Measurements from ENCODE around the gene DGKA.
A peak's percentile ranks its signal among the peaks of the same experiment; 100 is the strongest.

The DGKA gene

DNA sequence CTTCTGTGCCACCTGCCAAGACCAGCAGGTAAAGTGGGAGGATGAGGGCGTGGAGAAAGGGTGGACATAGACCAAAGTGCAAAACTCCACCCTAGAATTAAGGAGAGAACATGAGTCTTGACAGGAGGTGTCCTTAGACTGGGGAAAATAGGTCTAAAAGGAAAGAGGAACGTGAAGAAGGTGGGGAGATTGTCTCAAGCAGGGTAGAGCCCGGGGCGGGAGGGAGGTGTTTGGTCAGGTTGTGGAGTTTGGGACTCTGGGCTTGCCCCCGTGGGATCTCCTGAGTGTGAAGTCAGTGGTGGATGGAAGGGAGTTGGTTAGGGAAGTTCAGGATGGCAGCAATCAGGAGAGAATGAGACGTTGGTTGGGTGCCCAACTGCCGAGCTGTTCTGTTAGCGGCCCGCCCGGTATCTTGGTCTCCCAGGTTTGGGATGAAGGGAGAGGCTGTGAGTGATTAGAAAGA, 386 bp downstream of the DGKA start:
- DNase-seq (ENCODE audit: low read depth in 2 of 2, low spot score in 1 of 2) = no peak

DNA sequence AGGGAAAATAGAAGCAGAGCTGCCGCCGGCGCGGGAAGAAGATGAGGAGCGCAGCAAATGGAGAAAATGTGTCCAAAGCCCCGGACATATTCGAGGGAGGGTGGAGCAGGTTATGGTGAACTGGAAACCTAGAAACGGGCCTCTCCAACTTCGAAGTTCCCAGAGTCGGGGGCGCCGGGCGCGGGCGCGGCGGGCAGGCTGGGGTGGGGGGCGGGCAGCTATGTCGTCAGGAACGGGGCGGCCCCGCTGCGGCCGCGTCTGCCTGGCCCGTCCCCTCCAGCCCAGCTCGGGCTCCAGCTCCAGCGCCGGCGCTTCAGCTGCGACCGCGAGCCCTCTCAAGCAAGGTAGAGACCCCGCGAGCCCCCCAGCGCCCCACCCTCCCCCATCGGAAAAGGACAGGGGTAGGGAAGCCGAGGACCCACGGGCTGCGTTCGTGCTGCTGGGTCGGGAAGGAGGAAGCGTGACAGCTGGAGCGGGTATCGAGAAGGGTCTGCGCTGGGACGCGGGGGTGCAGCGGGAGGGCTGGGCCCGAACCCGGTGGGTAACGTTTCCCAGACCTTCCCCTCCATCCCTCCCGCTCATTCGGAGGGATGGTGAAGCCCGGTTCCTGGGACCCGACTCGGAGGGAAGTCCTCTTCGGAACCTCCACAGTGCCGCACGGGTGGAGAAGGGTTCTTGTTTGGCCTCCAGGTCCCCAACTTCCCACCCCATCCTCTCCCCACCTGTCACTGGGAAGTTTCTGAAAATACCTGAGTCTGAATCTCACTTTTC, 1.0 kb downstream of the DGKA start:
- no peak for DNase-seq (ENCODE audit: low read depth in 2 of 2, low spot score in 1 of 2)

DNA sequence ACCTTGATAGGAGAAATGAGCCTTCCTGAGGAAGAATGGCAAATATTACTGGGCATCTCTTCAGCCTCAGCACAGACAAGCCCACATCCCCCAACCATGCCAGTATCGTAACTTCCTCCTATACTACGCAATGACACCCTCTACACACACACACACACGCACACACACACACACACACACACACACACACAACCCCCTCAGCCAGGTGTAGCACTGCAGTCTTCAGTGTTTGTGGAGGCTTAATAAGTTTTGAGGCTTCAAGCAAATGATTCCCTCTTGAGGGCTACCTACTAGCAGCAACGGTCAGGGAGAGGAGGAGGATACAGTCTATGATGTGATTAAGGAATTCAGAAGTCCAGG, 1.6 kb downstream of the DGKA start:
- no peak for DNase-seq (ENCODE audit: low read depth in 2 of 2, low spot score in 1 of 2)

DNA sequence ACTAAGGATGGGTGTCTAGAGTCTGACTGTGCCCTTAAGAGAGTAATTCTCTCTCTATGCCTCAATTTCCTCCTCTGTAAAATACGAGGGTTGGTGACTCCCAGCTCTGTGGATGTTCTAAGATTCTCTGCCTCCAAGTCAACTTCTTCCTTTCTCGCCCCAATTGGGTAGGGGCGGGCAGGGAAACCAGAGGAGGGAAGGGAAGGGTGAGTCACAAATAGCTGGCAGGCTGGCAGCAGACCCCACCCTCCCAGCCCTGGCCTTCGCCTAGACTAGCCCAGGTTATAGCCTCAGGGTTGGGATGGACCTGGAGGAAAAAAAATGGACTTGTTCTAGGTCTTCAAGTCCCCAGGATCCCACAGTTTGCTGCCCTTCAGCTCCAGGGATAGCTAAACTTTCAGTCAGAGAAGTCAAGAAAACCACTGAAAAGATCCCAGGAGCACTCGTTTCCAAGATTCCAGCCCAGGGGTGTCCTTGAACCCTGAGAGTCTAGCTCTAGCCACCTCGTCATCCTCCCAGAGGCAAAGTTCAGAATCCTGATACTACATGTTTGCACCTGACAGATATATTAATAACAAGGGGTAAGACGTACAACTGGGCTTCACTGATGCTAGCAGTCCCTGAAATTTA, 2.3 kb downstream of the DGKA start:
- no peak for DNase-seq (ENCODE audit: low read depth in 2 of 2, low spot score in 1 of 2)

DNA sequence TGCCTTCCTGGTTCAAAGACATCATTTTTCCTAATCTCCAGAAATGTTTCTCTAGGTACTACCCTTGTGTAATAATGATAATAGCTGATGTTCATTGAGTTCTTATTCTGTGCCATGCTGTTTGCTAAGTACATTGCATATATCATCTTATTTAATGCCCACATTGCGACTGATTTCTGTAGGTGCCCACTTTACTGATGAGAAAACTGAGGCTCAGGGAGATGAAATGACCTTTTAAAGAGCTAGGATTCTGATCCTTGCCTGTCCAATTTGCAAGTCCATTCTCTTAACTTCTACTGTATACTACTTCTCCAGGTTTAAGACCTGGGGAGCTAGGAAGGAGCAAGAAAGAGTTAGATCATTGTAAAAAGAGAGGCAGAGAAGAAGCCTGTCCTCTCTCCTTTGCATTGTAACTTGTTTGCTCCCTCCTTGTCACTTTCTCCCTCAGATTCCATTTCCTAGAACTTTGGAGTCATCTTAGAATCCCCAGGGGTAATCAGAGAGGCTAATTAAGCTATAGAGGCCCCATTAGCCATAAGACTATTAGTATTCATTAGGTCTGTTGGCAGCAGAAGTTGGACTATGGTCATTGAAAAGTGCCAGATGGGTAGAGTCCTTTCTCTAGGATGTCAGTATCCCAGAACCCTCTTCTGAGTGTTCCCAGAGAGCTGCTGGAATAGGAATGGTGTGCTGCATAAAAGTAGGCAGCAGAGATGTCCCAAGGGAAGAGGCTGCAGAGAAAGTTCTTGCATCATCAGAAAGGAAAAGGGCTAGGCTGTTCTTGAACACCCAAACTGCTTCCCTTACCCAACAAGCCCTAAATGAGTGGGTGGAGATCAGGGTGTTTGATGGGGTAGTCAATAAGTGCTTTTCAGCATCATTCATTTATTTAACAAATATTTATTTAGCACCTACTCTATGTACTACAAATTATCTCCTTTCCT, 3.1 kb downstream of the DGKA start:
- DNase-seq (ENCODE audit: low read depth in 2 of 2, low spot score in 1 of 2) = no peak

DNA sequence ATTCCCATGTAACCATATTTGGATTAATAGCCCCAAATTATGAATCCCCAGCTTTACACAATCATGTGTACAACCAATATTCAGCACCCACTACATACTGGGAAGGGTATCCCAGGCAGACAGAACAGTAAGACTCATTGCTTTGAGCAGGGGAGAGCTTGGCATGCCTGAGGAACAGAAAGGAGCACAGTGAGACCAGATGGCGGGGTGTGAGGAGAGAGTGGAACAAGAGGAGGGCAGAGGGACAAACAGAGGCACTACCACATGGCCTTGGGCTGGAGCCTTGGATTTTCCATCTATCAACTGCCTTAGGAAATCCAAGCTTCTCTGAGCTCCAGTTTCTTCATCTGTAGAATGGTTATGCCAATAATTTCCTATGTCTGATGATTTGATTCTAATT, 3.8 kb downstream of the DGKA start:
- no peak for DNase-seq (ENCODE audit: low read depth in 2 of 2, low spot score in 1 of 2)

DNA sequence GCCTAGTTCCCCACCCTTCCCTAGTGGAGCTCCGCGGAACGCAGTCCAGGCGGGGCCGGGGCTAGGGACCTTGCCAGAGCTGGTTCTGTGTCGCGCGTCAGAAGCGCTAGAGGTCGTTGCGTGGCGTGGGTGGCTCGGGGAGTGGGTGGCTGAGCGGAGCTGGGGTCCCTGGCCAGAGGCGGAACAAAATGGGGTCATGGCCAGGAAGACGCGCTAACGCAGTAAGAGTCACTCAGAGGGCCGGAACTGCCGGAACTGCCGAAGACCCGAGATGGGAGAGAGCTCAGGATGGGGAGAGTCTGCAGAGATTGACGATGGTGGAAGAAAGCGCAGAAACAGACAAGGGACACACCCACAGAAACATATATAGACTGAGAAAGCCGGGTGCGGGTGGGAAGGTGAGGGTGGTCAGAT, 4.8 kb downstream of the DGKA start:
- DNase-seq (ENCODE audit: low read depth in 2 of 2, low spot score in 1 of 2) = no peak

DNA sequence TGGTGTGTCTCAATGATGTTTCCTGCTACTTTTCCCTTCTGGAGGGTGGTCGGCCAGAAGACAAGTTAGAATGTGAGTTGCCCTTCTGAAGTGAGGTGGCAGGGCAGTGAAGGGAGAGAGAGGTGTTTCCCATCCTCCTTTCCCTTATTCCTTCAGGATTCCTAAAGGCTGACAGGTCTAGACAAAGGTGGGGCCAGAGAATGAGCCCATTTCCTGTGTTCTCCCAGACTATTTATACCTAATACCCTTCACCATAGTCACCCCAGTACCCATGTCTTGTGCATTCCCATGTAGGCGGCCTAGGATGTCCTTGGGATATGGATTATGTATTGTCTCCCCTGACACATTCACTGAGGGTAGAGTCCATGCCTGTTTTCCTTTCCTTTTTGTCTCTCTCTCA, 7.0 kb downstream of the DGKA start:
- no peak for DNase-seq (ENCODE audit: low read depth in 2 of 2, low spot score in 1 of 2)

DNA sequence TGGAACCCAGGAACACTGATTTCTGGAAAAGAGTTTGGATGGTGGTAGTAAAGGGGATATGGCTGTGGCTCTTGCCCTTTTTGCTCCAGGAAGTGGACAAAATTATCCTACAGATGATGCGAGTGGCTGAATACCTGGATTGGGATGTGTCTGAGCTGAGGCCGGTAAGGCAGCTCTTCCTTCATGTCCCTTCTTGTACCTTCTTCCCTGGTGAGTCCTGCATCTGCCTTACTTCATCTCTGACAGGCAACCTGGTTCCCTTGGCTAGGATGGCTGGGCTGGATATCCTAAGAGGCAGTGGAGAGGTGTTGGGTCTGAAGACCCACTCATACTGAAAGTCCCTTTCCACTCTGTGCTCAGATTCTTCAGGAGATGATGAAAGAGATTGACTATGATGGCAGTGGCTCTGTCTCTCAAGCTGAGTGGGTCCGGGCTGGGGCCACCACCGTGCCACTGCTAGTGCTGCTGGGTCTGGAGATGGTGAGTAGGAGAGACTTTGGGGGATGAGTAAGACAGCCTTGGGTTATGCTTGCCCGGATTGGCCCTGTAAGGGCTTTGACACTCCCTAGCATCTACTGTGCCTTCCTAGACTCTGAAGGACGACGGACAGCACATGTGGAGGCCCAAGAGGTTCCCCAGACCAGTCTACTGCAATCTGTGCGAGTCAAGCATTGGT, 8.0 kb downstream of the DGKA start:
- DNase-seq (ENCODE audit: low read depth in 2 of 2, low spot score in 1 of 2) = no peak

DNA sequence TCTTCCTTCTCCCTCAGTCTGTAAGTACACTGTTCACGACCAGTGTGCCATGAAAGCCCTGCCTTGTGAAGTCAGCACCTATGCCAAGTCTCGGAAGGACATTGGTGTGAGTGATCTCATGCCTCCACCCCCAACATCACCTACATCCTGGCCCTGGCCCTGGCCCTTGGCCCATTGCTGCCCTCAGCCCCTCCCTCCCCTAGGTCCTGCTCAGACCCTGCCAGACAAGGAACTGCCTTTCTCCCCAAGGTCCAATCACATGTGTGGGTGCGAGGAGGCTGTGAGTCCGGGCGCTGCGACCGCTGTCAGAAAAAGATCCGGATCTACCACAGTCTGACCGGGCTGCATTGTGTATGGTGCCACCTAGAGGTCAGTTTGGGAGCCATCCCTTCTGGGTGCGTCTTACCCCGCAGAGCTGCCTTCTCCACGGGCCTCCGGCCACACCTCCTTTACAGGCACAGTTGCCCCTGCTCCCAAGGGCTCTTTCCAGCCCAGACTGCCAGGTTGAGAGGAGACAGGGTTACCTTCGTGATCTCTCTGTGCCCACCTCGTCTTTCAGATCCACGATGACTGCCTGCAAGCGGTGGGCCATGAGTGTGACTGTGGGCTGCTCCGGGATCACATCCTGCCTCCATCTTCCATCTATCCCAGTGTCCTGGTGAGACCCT, 9.2 kb downstream of the DGKA start:
- DNase-seq (ENCODE audit: low read depth in 2 of 2, low spot score in 1 of 2) = peak; percentile 65 to 71

DNA sequence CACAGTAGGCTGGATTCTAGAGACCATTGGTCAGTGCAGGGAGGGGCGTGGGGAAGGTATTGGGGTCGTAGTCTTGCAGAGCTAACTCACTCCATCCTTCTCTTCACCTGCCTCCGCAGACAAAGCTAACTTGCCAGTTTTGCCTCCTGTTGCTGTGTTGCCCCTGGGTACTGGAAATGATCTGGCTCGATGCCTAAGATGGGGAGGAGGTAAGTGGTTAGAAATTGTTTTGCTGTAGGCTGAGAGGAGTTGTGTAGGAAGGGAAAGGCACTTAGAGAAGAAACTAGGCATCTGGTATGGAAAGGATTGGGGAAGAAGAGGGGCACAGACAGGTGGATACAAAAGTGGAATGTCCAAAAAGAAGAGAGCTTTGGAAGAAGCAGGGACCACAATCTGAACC, 11.1 kb downstream of the DGKA start:
- DNase-seq (ENCODE audit: low read depth in 2 of 2, low spot score in 1 of 2) = no peak

DNA sequence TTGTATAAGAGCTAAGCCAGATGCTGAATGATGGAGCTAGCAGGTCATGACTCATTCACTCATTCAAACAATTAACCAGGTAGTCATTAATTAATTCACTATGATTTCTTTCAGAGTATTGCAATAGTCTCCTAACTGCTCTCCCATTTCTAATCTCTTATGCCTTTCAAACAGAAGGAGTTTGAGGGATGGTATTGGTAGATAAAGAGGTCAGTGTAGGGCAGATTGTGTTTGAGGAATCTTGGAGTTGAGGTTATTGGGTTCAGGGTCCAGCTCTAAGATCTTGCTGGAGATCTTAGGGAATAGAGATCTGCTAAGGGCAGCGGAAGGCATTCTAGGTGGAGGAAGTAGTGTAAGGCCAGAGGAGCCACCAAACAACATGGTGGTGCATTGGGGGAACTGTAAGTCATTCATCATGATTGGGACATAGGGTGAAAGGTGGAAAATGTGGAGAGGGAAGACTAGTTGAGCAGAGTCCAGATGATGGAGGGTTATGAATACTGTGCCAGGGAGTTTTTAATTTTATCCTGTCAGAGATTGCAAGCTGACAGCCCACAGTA, 11.7 kb downstream of the DGKA start:
- no peak for DNase-seq (ENCODE audit: low read depth in 2 of 2, low spot score in 1 of 2)

DNA sequence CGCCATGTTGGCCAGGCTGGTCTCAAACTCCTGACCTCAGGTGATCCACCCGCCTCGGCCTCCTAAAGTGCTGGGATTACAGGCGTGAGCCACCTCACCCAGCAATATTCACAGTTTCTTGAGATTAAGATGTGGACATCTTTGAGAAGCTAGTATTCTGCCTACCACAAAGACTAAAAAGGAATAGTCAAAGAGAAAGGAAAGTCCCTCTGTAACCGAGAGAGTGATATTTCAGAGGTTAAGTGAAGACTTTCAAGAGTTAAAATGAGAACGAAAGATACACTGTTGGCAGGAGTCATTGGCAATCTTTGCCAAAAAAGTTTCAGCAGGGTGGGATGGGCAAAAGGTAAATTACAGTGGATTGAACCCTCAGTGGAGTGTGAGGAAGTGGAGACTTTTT, 15.6 kb downstream of the DGKA start:
- DNase-seq (ENCODE audit: low read depth in 2 of 2, low spot score in 1 of 2) = no peak

DNA sequence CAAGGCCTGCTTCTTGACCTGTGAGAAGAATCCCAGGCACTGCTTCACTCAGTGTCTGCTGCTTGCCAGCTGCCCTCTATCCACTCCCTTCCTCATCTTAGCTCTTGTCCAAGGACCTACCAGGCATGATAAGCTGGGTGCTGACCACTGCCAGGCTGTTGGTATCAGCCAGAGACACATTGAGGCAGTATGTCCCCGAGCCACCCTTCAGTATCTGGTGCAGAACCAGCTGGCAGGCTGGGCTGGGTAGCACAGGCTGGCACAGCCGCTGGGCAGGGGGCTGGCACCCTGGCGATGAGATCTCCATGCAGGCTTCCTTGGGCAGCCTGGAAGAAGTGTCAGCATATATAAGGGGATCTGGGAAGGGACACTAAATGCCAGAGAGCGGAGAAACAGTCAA, 24.4 kb downstream of the DGKA start:
- no peak for DNase-seq (ENCODE audit: low read depth in 2 of 2, low spot score in 1 of 2)

DNA sequence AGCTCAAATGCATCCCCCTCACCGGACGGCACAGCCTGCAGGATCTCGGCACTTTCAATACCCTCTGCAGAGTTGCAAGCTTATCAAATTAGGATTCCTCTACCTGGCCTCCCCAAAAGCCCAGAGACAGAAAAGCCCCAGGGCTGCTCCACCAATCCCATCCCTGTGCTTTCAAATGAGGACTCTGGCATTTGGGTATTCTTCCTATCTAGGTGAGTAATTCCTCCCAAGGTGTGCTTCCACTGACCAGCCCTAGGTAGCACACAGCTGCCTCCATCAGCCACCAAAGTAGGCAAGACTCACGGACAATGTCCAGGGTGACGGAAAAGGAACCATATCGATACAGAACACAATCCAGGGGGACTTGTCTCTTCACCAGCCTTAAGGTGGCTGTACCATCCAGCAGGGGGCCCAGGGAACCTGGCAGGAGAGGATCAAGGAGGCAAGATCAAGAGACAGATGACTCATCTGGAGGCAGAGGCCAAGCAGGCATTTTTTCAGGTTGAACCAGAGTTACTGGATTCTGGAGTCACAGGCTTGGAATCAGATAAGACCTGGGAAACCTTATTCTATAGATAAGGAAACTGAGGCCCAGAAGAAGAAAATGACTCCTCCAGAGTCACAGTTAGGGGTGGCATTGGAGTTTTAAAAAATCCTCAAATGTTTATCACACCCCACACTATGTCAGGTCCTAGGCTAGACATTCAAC, 25.0 kb downstream of the DGKA start:
- no peak for DNase-seq (ENCODE audit: low read depth in 2 of 2, low spot score in 1 of 2)

DNA sequence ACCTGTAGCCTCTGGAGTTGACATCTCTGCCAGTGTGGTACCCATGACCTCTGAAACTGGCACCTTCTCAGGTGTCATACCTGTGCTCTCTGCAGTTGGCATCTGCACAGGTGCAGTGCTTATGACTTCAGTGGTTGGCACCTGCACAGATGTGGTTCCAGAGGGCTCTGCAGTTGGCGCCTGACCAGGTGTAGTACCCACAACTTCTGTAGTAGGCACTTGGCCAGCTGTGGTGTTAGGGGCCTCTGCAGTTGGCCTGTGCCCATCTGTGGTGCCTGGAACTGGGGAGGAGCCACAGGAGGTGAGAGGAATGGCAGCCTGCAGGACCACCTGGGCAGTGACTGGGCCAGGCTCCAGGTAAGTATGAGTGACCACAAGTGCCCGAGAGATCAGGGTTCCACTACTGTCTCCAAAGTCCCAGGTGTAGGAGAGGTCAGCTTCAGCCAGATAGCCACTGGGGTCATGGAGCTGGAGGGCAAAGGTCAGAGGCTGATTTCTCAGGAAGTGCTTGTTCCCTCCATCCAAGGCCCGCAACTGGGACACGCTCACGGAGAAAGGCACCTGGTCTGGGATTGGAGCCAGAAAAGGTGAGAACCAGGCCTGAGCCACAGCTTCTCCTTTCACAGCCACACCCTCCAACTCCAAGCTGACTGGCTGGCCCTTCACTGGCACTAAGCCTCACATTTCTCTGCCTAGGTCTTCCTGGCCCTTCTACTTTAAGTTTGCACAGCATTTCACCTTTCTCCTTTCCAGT, 26.3 kb downstream of the DGKA start:
- no peak for DNase-seq (ENCODE audit: low read depth in 2 of 2, low spot score in 1 of 2)

DNA sequence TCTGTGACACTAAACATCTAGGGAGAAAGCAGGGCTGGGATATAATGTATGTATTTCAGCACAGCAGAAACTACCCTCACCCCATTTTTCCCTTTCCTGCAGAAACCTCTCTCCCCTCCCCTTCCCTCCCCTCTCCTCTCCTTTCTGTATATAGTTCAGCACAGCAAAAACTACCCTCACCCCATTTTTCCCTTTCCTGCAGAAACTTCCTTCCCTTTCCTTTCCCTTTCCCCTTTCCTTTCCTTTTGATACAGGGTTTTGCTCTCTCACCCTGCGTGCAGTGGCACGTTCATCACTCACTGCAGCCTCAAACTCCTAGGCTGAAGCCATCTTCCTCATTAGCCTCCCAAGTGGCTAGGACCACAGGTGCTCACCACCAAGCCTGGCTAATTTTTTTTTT, 32.8 kb downstream of the DGKA start:
- DNase-seq (ENCODE audit: low read depth in 2 of 2, low spot score in 1 of 2) = no peak

DNA sequence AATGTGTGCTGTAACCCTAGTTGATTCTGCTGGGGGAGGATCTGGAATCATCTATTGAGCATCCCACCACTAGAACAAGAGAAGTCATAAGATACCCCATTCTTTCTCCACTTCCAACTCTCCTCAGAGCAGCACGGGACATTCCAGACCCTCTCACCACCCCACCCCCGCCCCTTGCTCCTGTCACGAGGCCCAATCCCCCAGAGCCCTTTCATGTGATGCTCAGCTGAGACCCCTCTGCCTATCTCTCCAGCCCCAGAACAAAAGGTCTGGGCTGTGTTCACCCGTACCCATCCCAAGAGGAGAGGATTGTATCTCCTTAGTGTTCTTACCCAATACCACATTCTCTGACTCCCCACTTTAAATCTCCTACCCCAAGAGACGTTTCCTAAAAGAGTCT, 34.3 kb downstream of the DGKA start:
- no peak for DNase-seq (ENCODE audit: low read depth in 2 of 2, low spot score in 1 of 2)

DNA sequence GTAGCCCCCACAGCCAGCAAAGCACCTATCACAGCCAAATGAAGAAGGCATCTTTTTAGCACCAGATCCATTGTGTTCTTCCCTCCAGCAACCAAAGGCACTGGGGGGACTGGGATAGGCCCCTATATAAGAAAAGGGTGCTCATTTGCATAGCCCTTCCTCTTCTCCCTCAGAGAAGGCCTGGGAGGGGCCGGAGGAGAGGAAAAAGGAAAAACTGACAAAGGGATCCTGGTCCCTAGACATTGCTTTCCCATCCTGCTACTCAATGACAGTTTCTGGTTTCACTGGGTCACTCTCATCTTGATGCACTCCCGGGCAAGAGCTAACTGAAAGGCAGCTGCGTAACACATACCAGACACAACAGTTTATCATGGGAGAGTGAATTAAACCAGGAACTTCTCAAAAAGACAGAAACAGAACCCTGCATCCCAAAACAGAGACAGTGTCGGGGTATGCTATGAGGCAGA, 35.0 kb downstream of the DGKA start, which contains the start of gene PMEL:
Gene PMEL, minus strand, starts transcription at position 102 of the 467 bp plus-strand sequence. Its CDS starts 31 bp downstream, at position 71.
- DNase-seq (ENCODE audit: low read depth in 2 of 2, low spot score in 1 of 2) = no peak

Measured in stimulated activated CD8-positive, alpha-beta memory T cell treated with anti-CD3 and anti-CD28 coated beads, Interleukin-4, amount 100 ng/mL, for 1 hour (primary cell).